CD14-positive monocyte (primary cell): ENCODE results near the gene GLI1. TPM values are rescaled to one million over a fixed set of nuclear protein-coding genes. Genes with fewer than 3 reads are reported as not detected.

Source experiments
- DNase-seq, 3 donors: peaks; one replicate each; pipeline ENCODE4 v3.0.0-alpha.2; 2011 to 2022
- H2AFZ ChIP-seq: 2 replicates; pipeline ENCODE4 v1.6.0; 2012; ENCODE audit warnings: mild to moderate bottlenecking, low read depth, low read length, inconsistent platforms; ENCODE audit not compliant: insufficient read depth, poor library complexity, severe bottlenecking
- H3K27ac ChIP-seq, 2 donors: 1 replicate in 1 of 2; 2 replicates in 1 of 2; pipeline ENCODE4 v1.5.1; 2012 to 2013; ENCODE audit warnings: low read length in 2 of 2, control low read depth in 1 of 2, inconsistent platforms in 1 of 2, low read depth in 1 of 2, mild to moderate bottlenecking in 1 of 2
- H3K27me3 ChIP-seq, 2 donors: one replicate each; pipeline versions ENCODE4 v1.6.0 to v1.6.1; 2011 to 2013; ENCODE audit warnings: low read length in 2 of 2; ENCODE audit not compliant: control insufficient read depth in 2 of 2, insufficient read depth in 2 of 2
- H3K36me3 ChIP-seq, 2 donors: replicated peaks in 1 of 2; 1 replicate in 1 of 2; 2 replicates in 1 of 2; pipeline versions ENCODE4 v1.5.1 to v1.6.1; 2012 to 2013; ENCODE audit warnings: low read length in 2 of 2, control low read depth in 1 of 2, inconsistent platforms in 1 of 2, mild to moderate bottlenecking in 1 of 2; ENCODE audit not compliant: insufficient read depth in 2 of 2, control insufficient read depth in 1 of 2
- H3K4me1 ChIP-seq, 2 donors: 1 replicate in 1 of 2; 2 replicates in 1 of 2; pipeline versions ENCODE4 v1.5.1 to v1.6.1; 2012 to 2013; ENCODE audit warnings: low read length in 2 of 2, control low read depth in 1 of 2, inconsistent platforms in 1 of 2, mild to moderate bottlenecking in 1 of 2, moderate library complexity in 1 of 2; ENCODE audit not compliant: insufficient read depth in 2 of 2, control insufficient read depth in 1 of 2
- H3K4me2 ChIP-seq: replicated peaks from 2 replicates; pipeline ENCODE3; 2012; ENCODE audit warnings: low read length, moderate library complexity, mild to moderate bottlenecking; ENCODE audit not compliant: poor library complexity, severe bottlenecking; ENCODE audit errors: extremely low read depth
- H3K4me3 ChIP-seq, 3 experiments: fragments of 200-600 bp in 1 of 3; sonication (generic) in 1 of 3; replicated peaks in 1 of 3; 1 replicate in 2 of 3; 2 replicates in 1 of 3; pipeline ENCODE4 v1.5.1; 2011 to 2013; ENCODE audit warnings: low read length in 3 of 3, mild to moderate bottlenecking in 3 of 3, control low read depth in 2 of 3, low read depth in 2 of 3, inconsistent platforms in 1 of 3, moderate library complexity in 1 of 3
- H3K79me2 ChIP-seq: 2 replicates; pipeline ENCODE4 v1.6.0; 2012; ENCODE audit warnings: mild to moderate bottlenecking, control low read depth, inconsistent platforms, low read length, moderate library complexity; ENCODE audit not compliant: insufficient read depth
- H3K9ac ChIP-seq: 2 replicates; pipeline ENCODE4 v1.6.0; 2017; ENCODE audit warnings: low read length, mild to moderate bottlenecking; ENCODE audit not compliant: insufficient read depth, poor library complexity, severe bottlenecking
- H3K9me3 ChIP-seq, 2 donors: replicated peaks in 1 of 2; 1 replicate in 1 of 2; 2 replicates in 1 of 2; pipeline versions ENCODE4 v1.5.1 to v1.6.1; 2012 to 2013; ENCODE audit warnings: low read length in 2 of 2, control low read depth in 1 of 2; ENCODE audit not compliant: control insufficient read depth in 1 of 2, insufficient read depth in 1 of 2
- H4K20me1 ChIP-seq: 2 replicates; pipeline ENCODE4 v1.6.0; 2012; ENCODE audit warnings: mild to moderate bottlenecking, low read length, control low read depth, moderate library complexity; ENCODE audit not compliant: insufficient read depth
- H3K27ac Mint-ChIP-seq, 7 donors: one replicate each; pipeline ENCODE4 v1.8.0; 2020; ENCODE audit warnings: mild to moderate bottlenecking in 7 of 7, mixed read lengths in 7 of 7, moderate library complexity in 6 of 7, inconsistent platforms in 2 of 7
- H3K27me3 Mint-ChIP-seq, 3 donors: one replicate each; pipeline ENCODE4 v1.8.0; 2021 to 2022; ENCODE audit warnings: low read depth in 3 of 3, mild to moderate bottlenecking in 3 of 3, mixed read lengths in 3 of 3, moderate library complexity in 3 of 3, inconsistent platforms in 1 of 3
- H3K36me3 Mint-ChIP-seq, 2 donors: one replicate each; pipeline ENCODE4 v1.8.0; 2020; ENCODE audit warnings: mixed read lengths in 2 of 2, inconsistent platforms in 1 of 2, mild to moderate bottlenecking in 1 of 2
- H3K4me1 Mint-ChIP-seq: one replicate; pipeline ENCODE4 v1.8.0; 2020; ENCODE audit warnings: mild to moderate bottlenecking, mixed read lengths
- H3K4me3 Mint-ChIP-seq, 2 donors: one replicate each; pipeline ENCODE4 v1.8.0; 2020; ENCODE audit warnings: mild to moderate bottlenecking in 2 of 2, mixed read lengths in 2 of 2, moderate library complexity in 1 of 2
- H3K9me3 Mint-ChIP-seq, 7 donors: one replicate each; pipeline ENCODE4 v1.8.0; 2020 to 2022; ENCODE audit warnings: mixed read lengths in 7 of 7, mild to moderate bottlenecking in 6 of 7, moderate library complexity in 6 of 7, inconsistent platforms in 2 of 7
- WGBS: methylation state at CpG from one replicate; pipeline ENCODE4 v1.1.5; 2013; ENCODE audit warnings: missing lambda C conversion rate; ENCODE audit not compliant: insufficient coverage; 5-methylcytosine and 5-hydroxymethylcytosine counted together
- intact Hi-C, 2 donors: fragments of 100-400 bp; cut with micrococcal nuclease; formaldehyde crosslinking; loops; one replicate each; pipeline versions ENCODE4 v1.15.0 to v1.15.1; 2023
- polyA plus RNA-seq, 3 donors: library from polyadenylated mRNA; depleted of rRNA in 1 of 3; unstranded in 2 of 3; stranded (reverse) in 1 of 3; fragments of 300-500 nt in 2 of 3; fragments of >200 nt in 1 of 3; fragmentation: Illumina TruSeq in 2 of 3; gene quantifications; 1 replicate in 2 of 3; 2 replicates in 1 of 3; pipeline ENCODE4 v1.2.3, GENCODE V29; 2012 to 2021
- TF ChIP-seq, protein P1 (sequence below): fragments of 200-600 bp; IDR thresholded peaks from one replicate; pipeline ENCODE4 v1.8.0; 2022; ENCODE audit warnings: antibody characterized with exemption, mild to moderate bottlenecking

Gene GLI1
- polyA plus RNA-seq, 3 donors: 0.05 TPM; not detected in 2

DNA sequence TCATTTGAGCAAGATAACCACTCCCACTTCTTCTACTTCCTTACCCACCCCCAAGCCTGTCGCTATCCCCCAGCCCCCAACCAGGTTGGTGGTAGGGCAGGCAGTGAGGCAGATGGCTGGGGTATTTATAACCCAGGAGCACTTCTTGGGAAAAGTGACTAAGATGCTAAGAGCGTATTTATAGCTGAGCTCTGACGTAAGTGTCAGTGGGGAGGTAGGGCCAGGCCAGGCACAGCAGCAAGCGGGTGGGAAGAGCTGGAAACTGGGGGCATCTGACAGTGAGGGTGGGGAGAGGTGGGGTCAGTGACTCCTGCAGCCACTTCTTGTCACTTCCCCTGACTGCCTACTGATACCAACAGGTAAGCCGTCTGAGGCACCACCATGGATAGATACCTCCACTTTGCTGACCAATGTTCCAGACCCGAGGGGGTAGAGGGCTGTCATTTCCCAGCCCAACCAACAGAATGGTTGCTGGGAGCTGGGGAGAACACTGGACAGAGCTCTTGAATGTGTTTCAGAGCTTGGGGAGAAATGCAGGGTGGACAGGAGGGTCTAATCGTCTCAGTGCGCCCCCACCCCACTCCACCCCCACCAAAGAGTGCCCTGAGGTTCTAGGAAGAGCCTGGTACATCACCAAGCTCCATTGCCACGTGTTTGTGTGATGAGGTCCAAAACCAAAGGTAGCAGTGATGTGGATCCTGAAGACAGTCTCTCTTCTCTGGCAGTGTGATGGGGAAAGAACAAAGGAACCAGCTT lies 7.2 kb upstream of the GLI1 start:
- H3K9me3 Mint-ChIP-seq: peaks cover 0 to 2% (median 0%) of the 10 kb centered on the region in 7 donors
- Histone ChIP-seq H3K9ac (no peak overlapping the region), H3K4me3 (no peak overlapping the region), H3K9me3 (no peaks in the 10 kb centered on the region), H3K79me2 (no peaks in the 10 kb centered on the region), H3K27me3 (no peaks in the 10 kb centered on the region), H2AFZ (peak overlapping the region; percentile 23), H4K20me1 (no peaks in the 10 kb centered on the region), H3K36me3 (no peaks in the 10 kb centered on the region), H3K4me1 (peaks cover 4 to 9% of the 10 kb centered on the region in 2 donors), H3K4me2 (no peak overlapping the region), H3K27ac (no peak overlapping the region)
- no peak for DNase-seq
- intact Hi-C loops: loop anchor here (5.0 to 10.0 kb wide), 3 partner anchors 145 to 190 kb away; no protein-coding TSS in a partner anchor
- no peaks in the 10 kb centered on the region for H3K36me3 Mint-ChIP-seq
- H3K4me3 Mint-ChIP-seq: no peak overlapping the region
- 86% methylated on average over 3 of the region's 9 CpGs for WGBS
- peaks cover 15% of the 10 kb centered on the region for H3K4me1 Mint-ChIP-seq
- peaks cover 6 to 13% (median 7%) of the 10 kb centered on the region in 3 donors for H3K27me3 Mint-ChIP-seq
- TF ChIP-seq, protein P1, sequence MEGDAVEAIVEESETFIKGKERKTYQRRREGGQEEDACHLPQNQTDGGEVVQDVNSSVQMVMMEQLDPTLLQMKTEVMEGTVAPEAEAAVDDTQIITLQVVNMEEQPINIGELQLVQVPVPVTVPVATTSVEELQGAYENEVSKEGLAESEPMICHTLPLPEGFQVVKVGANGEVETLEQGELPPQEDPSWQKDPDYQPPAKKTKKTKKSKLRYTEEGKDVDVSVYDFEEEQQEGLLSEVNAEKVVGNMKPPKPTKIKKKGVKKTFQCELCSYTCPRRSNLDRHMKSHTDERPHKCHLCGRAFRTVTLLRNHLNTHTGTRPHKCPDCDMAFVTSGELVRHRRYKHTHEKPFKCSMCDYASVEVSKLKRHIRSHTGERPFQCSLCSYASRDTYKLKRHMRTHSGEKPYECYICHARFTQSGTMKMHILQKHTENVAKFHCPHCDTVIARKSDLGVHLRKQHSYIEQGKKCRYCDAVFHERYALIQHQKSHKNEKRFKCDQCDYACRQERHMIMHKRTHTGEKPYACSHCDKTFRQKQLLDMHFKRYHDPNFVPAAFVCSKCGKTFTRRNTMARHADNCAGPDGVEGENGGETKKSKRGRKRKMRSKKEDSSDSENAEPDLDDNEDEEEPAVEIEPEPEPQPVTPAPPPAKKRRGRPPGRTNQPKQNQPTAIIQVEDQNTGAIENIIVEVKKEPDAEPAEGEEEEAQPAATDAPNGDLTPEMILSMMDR: no peak
- peak overlapping the region in 2 of 7 donors; percentile 36 to 45 for H3K27ac Mint-ChIP-seq

- H4K20me1 ChIP-seq: no peaks in the 10 kb centered on the region
- Mint-ChIP-seq H3K4me3 (no peak overlapping the region), H3K36me3 (no peaks in the 10 kb centered on the region), H3K27me3 (peaks cover 6 to 15% (median 7%) of the 10 kb centered on the region in 3 donors), H3K4me1 (peaks cover 15% of the 10 kb centered on the region), H3K27ac (peak overlapping the region in 2 of 7 donors; percentile 23 to 36), H3K9me3 (peaks cover 0 to 2% (median 0%) of the 10 kb centered on the region in 7 donors)
- H3K4me3 ChIP-seq: no peak overlapping the region
- intact Hi-C loops: loop anchor here (5.0 to 10.0 kb wide), 3 partner anchors 146 to 191 kb away; no protein-coding TSS in a partner anchor
- H3K36me3 ChIP-seq: no peaks in the 10 kb centered on the region
- TF ChIP-seq, protein P1: peak; percentile 82
- H3K27me3 ChIP-seq: no peaks in the 10 kb centered on the region
- H3K4me2 ChIP-seq: no peak overlapping the region
- H2AFZ ChIP-seq: peak overlapping the region; percentile 23
- H3K79me2 ChIP-seq: no peaks in the 10 kb centered on the region
- 0% methylated on average over 1 of the region's 7 CpGs for WGBS
- H3K9me3 ChIP-seq: no peaks in the 10 kb centered on the region
- H3K9ac ChIP-seq: no peak overlapping the region
- DNase-seq: peak; percentile 58 to 74 (median 71)
- H3K27ac ChIP-seq: no peak overlapping the region
- H3K4me1 ChIP-seq: peaks cover 5 to 11% of the 10 kb centered on the region in 2 donors
Observed at GRCh38 chr12:57452937-57453509, 6.6 kb upstream of the GLI1 start.
